Measurements from ENCODE around the gene HOXD9. TPM values are rescaled to one million over a fixed set of nuclear protein-coding genes. Genes with fewer than 3 reads are reported as not detected.

Gene HOXD9
- total RNA-seq, 4 donors from 2014 or later, result 3.8 to 78.1 (median 46.4) TPM

DNA sequence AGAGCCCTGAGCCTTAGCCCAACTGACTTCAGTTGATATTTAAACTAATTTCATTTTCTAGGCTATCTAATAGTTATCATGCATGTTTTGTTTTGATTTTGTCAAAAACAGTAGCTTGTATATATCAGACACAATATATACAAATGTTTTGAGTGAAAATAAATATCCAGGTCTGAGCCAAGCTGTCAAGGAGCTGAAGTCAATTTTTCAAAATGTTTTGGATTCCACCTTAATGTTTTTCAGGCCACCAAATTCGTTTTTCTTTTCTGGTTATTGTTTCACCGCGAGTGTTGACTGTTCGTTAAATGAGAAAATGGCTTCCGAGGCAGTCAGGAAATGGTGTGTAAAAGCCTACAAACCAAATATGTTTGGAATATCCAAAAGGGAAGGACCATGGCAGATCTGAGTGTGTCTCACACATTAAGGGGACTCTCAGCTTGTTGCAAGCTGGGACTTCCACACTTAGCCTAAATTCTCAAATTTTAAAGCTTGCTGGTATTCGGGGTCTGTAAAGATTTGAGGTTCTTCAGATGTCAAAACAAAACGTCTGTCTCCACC is 20.1 kb upstream of the HOXD9 start:
- Histone ChIP-seq H3K4me1 (peaks cover 0 to 21% of the 10 kb centered on the region in 2 donors), H3K4me3 (no peak overlapping the region), H3K27me3 (peaks cover 18 to 33% of the 10 kb centered on the region in 2 donors), H3K9me3 (no peaks in the 10 kb centered on the region), H3K36me3 (no peaks in the 10 kb centered on the region), H3K27ac (no peak overlapping the region)
- no peak for DNase-seq
- intact Hi-C loops (cut with DNase I; ENCODE audit: low total_unique reads), result no loop called here
- TF ChIP-seq POLR2A (IDR thresholded peaks at IDR 0.05), result no peak
- TF ChIP-seq, protein P1, sequence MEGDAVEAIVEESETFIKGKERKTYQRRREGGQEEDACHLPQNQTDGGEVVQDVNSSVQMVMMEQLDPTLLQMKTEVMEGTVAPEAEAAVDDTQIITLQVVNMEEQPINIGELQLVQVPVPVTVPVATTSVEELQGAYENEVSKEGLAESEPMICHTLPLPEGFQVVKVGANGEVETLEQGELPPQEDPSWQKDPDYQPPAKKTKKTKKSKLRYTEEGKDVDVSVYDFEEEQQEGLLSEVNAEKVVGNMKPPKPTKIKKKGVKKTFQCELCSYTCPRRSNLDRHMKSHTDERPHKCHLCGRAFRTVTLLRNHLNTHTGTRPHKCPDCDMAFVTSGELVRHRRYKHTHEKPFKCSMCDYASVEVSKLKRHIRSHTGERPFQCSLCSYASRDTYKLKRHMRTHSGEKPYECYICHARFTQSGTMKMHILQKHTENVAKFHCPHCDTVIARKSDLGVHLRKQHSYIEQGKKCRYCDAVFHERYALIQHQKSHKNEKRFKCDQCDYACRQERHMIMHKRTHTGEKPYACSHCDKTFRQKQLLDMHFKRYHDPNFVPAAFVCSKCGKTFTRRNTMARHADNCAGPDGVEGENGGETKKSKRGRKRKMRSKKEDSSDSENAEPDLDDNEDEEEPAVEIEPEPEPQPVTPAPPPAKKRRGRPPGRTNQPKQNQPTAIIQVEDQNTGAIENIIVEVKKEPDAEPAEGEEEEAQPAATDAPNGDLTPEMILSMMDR (IDR thresholded peaks at IDR 0.05), result no peak

DNA sequence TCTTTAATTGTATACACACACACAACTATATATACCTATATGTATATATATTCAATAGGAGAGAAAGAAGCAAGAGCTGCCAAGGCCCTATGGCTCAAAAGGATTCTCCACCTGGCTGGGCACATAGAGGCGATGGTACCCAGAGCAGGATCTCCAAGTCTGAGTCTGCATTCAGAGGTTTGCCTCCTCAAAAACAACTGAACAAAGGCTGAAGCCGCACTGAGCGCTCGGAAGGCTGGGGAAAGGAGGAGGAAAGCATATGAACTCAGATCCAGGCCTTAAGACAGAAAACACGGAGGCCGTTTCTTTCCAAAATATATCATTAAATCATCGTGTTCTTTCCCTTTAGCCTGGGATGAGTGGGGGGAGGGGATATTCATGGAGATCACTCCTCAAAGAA is 19.3 kb upstream of the HOXD9 start:
- H3K27ac ChIP-seq, result peak overlapping the region; percentile 98 to 99
- no peaks in the 10 kb centered on the region for H3K9me3 ChIP-seq
- peaks cover 13 to 25% of the 10 kb centered on the region in 2 donors for H3K27me3 ChIP-seq
- intact Hi-C loops (cut with DNase I; ENCODE audit: low total_unique reads), result no loop called here
- H3K36me3 ChIP-seq, result no peaks in the 10 kb centered on the region
- TF ChIP-seq, protein P1 (IDR thresholded peaks at IDR 0.05), result no peak
- TF ChIP-seq POLR2A (IDR thresholded peaks at IDR 0.05), result no peak
- H3K4me3 ChIP-seq, result no peak overlapping the region
- DNase-seq, result no peak
- H3K4me1 ChIP-seq, result peaks cover 0 to 15% of the 10 kb centered on the region in 2 donors

DNA sequence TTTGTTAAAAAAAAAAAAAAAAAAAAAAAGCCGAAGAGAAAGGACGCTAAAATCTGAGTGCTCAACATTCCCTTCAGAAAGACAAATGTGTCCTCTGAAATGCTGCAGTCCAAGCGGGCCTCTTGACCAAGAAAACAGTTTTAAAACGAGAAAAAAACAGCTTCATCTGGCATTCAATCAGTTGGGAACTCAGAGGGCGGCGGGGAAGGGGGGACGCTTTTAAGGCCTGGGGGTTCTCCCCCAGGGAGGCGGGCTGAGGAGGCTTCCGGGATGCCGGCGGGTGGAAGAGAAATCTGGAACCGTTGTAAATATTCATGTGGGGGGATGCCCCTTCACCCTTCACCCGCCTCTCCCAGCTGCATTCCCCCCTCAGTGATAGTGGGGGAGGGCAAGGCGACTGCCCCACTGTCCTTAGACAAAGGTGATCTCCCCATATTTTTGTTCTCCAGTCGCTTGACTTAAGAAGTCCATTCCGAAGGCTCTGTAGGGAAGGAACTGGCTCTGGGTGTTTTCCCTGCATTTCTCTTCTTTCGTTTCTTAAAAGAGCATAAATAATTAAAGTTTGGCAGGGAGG is 18.7 kb upstream of the HOXD9 start:
- intact Hi-C loops (cut with DNase I; ENCODE audit: low total_unique reads), result no loop called here
- peak overlapping the region; percentile 12 to 32 for H3K4me3 ChIP-seq

DNA sequence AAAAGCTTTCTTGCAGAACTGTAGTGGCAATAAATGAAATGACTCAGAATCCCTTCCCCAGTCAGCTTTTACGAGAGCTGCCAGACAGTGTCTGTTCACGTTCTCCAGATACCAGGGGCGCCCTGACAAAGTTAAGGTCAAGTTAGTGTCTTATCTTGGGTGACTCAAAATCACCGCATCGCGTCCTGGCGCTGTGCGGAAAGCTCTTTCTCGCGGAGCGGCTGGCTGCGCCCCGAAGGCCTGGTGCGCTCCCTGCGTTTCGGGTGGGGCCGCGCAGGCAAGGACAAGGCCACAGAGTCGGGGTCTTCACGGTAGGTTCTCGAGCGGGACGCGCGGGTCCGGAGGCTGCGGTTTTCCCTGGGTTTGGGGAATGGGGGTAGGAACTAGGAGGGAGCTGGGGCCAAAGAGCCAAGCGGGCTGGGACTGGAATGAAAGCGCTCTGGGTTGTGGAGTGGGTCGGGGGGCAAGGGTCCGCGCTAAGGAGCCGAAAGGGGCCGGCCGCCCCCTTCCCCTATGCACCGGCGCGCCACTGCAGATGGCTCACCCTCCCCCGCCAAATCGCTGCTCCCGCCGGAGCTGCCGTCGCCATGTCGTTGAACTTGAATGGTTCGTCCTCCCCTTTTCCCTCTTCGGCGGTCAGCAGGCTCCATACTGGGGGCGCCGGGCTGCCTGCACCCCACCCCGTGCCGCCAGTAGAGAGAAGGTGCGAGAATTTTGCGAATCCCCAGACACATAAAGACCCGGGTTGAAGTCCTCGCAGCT is 18.0 kb upstream of the HOXD9 start:
- intact Hi-C loops (cut with DNase I; ENCODE audit: low total_unique reads), result no loop called here
- H3K27ac ChIP-seq, result peak overlapping the region; percentile 98 to 99
- H3K4me1 ChIP-seq, result peaks cover 0 to 15% of the 10 kb centered on the region in 2 donors
- no peaks in the 10 kb centered on the region for H3K36me3 ChIP-seq
- H3K9me3 ChIP-seq, result no peaks in the 10 kb centered on the region
- TF ChIP-seq, protein P1 (IDR thresholded peaks at IDR 0.05), result peak in 1 of 4 experiments; percentile 3
- TF ChIP-seq POLR2A (IDR thresholded peaks at IDR 0.05), result peak in 1 of 2 donors; percentile 16
- DNase-seq, result peak; percentile 60 to 84
- H3K4me3 ChIP-seq, result peak overlapping the region; percentile 12 to 32
- peaks cover 7 to 12% of the 10 kb centered on the region in 2 donors for H3K27me3 ChIP-seq

More for the DNA sequence above, 18.7 kb upstream of the HOXD9 start:
- no peaks in the 10 kb centered on the region for H3K36me3 ChIP-seq
- DNase-seq, result peak in 1 of 2 donors; percentile 41
- H3K27ac ChIP-seq, result peak overlapping the region; percentile 98 to 99
- peaks cover 7 to 18% of the 10 kb centered on the region in 2 donors for H3K27me3 ChIP-seq
- H3K4me1 ChIP-seq, result peaks cover 0 to 15% of the 10 kb centered on the region in 2 donors
- TF ChIP-seq, protein P1 (IDR thresholded peaks at IDR 0.05), result no peak
- no peak for TF ChIP-seq POLR2A (IDR thresholded peaks at IDR 0.05)
- no peaks in the 10 kb centered on the region for H3K9me3 ChIP-seq
